DOHH2 (cell line): ENCODE results near the gene CCNI2.

Experiments
- H3F3A ChIP-seq: fragments of 200-600 bp; sonication (generic), shearing (Covaris generic); 2 replicates; pipeline ENCODE4 v1.6.0; 2016; ENCODE audit warnings: antibody characterized with exemption, mild to moderate bottlenecking; ENCODE audit not compliant: control insufficient read depth, insufficient read depth
- H3K27ac ChIP-seq: fragments of 200-600 bp; sonication (generic); 2 replicates; pipeline ENCODE4 v1.5.1; 2014; ENCODE audit warnings: low read depth, mild to moderate bottlenecking, low read length, moderate library complexity
- H3K27me3 ChIP-seq: fragments of 200-600 bp; sonication (generic); 2 replicates; pipeline ENCODE4 v1.6.1; 2014; ENCODE audit warnings: mild to moderate bottlenecking, low read length, mixed read lengths; ENCODE audit not compliant: control insufficient read depth
- H3K36me3 ChIP-seq: fragments of 200-600 bp; sonication (generic); 2 replicates; pipeline ENCODE4 v1.6.1; 2014; ENCODE audit warnings: mild to moderate bottlenecking, low read length, moderate library complexity, mixed read lengths; ENCODE audit not compliant: control insufficient read depth
- H3K4me1 ChIP-seq: fragments of 200-600 bp; sonication (generic); 2 replicates; pipeline ENCODE4 v1.6.1; 2014; ENCODE audit warnings: mild to moderate bottlenecking, low read length, mixed read lengths; ENCODE audit not compliant: control insufficient read depth
- H3K4me2 ChIP-seq: fragments of 200-600 bp; sonication (generic); 2 replicates; pipeline ENCODE4 v1.6.0; 2014; ENCODE audit warnings: mild to moderate bottlenecking, low read length, moderate library complexity
- H3K4me3 ChIP-seq: fragments of 200-600 bp; sonication (generic); 2 replicates; pipeline ENCODE4 v1.5.1; 2014; ENCODE audit warnings: mild to moderate bottlenecking, low read length, mixed read lengths
- H3K79me2 ChIP-seq: fragments of 200-600 bp; sonication (generic); 2 replicates; pipeline ENCODE4 v1.6.1; 2014; ENCODE audit warnings: mild to moderate bottlenecking, low read length, mixed read lengths; ENCODE audit not compliant: control insufficient read depth
- H3K9me2 ChIP-seq: fragments of 200-600 bp; sonication (generic); replicated peaks from 2 replicates; pipeline ENCODE4 v1.6.1; 2014; ENCODE audit warnings: mild to moderate bottlenecking, low read length, mixed read lengths; ENCODE audit not compliant: control insufficient read depth
- H3K9me3 ChIP-seq: fragments of 200-600 bp; sonication (generic); 2 replicates; pipeline ENCODE4 v1.6.1; 2014; ENCODE audit warnings: antibody characterized with exemption, low read length, mixed read lengths; ENCODE audit not compliant: control insufficient read depth, insufficient read depth
- H4K20me1 ChIP-seq: fragments of 200-600 bp; sonication (generic); 2 replicates; pipeline ENCODE4 v1.6.0; 2014; ENCODE audit warnings: low read depth, mild to moderate bottlenecking, antibody characterized with exemption, low read length, moderate library complexity; ENCODE audit not compliant: control insufficient read depth, insufficient read depth
- CTCF ChIP-seq: fragments of 200-600 bp; sonication (generic); IDR thresholded peaks from one replicate; pipeline ENCODE4 v1.5.1; 2014; ENCODE audit warnings: antibody characterized with exemption, mild to moderate bottlenecking, low read depth, low read length; ENCODE audit not compliant: poor library complexity, severe bottlenecking
- EZH2phosphoT487 ChIP-seq: fragments of 200-600 bp; sonication (generic); IDR thresholded peaks from 2 replicates; pipeline ENCODE4 v1.6.1; 2017; ENCODE audit warnings: borderline replicate concordance, mild to moderate bottlenecking, antibody characterized with exemption, low read length, moderate library complexity, mixed read lengths

CCNI2 gene

GRCh38 chr5:132761321-132762240 lies 14.4 kb downstream of the CCNI2 start:
- Histone ChIP-seq H3K4me1 (no peaks in the 10 kb centered on the region), H3F3A (no peaks in the 10 kb centered on the region), H4K20me1 (no peaks in the 10 kb centered on the region), H3K27me3 (no peaks in the 10 kb centered on the region), H3K9me3 (no peaks in the 10 kb centered on the region), H3K79me2 (no peaks in the 10 kb centered on the region), H3K4me3 (no peak overlapping the region), H3K4me2 (no peak overlapping the region), H3K27ac (no peak overlapping the region), H3K36me3 (no peaks in the 10 kb centered on the region), H3K9me2 (no peaks in the 10 kb centered on the region)
- no peak for TF ChIP-seq EZH2phosphoT487
- TF ChIP-seq CTCF = no peak

DNA sequence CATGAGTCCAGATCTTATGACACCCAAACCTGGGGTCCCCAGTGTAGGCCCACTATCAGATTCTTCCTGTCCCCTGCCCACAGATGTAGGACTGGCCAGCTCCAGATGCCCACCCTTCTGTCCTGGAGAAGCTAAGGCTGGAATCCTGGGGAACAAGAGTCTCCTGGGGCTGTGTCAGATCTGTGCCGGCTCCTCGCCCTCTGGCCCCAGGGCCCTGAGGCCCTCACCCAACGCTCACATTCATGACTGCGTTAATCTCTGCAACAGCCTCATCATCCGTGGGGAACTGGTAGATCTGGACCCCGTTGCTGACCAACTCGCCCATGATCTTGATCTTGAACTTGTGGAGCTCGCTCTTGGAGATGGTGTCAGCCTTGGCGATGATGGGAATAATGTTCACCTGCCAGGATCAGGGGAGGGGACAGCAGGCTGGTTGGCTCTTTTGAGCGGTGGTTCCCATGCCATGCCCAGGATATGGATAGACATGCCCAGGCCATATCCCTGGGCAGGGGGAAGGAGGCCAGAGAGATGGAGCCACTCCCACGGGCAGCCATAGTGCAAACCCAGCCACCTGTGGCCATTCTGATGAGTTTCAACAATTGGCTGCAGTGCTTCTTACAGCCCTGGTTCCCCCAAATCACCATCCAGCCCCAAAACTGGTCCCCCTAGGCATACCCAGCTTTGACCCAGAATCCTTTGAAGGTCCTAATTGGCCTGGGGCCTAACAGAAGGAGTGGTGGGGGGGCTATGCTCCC lies 15.2 kb downstream of the CCNI2 start:
- no peaks in the 10 kb centered on the region for H3K36me3 ChIP-seq

More for the DNA sequence above, 15.2 kb downstream of the CCNI2 start:
- Histone ChIP-seq H3K4me3 (no peak overlapping the region), H3K27ac (no peak overlapping the region), H3F3A (no peaks in the 10 kb centered on the region), H4K20me1 (no peaks in the 10 kb centered on the region), H3K4me2 (no peak overlapping the region), H3K27me3 (no peaks in the 10 kb centered on the region; the same call in 1 of the 2 replicates), H3K9me3 (no peaks in the 10 kb centered on the region), H3K79me2 (no peaks in the 10 kb centered on the region), H3K4me1 (no peaks in the 10 kb centered on the region), H3K9me2 (no peaks in the 10 kb centered on the region)
- TF ChIP-seq EZH2phosphoT487 (no peak), CTCF (no peak)
